ENCODE measurements around the gene NPEPL1.

Gene NPEPL1

DNA sequence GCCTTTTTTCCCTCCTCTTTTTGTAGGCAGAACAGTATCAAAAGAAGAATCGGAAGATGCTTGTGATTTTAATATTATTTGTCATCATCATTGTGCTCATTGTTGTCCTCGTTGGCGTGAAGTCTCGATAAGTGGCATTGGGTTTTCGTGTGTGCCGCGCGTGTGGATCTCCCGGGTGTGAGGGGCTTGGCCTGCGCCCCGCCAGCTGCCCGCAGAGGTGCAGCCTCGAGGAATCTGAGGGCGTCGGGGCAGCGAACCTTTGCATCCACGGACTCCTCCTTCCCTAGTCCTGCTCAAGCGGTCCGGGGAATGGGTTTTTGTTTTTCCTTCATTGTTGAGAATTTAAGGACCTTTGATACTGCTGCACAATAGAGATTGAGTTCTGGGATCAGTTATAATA, 16.4 kb upstream of the NPEPL1 start:
- H3K4me3 ChIP-seq (ENCODE audit: low read depth, low read length): no peak overlapping the region
- TF ChIP-seq, protein P1, sequence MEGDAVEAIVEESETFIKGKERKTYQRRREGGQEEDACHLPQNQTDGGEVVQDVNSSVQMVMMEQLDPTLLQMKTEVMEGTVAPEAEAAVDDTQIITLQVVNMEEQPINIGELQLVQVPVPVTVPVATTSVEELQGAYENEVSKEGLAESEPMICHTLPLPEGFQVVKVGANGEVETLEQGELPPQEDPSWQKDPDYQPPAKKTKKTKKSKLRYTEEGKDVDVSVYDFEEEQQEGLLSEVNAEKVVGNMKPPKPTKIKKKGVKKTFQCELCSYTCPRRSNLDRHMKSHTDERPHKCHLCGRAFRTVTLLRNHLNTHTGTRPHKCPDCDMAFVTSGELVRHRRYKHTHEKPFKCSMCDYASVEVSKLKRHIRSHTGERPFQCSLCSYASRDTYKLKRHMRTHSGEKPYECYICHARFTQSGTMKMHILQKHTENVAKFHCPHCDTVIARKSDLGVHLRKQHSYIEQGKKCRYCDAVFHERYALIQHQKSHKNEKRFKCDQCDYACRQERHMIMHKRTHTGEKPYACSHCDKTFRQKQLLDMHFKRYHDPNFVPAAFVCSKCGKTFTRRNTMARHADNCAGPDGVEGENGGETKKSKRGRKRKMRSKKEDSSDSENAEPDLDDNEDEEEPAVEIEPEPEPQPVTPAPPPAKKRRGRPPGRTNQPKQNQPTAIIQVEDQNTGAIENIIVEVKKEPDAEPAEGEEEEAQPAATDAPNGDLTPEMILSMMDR (IDR thresholded peaks at IDR 0.05; ENCODE audit: low read depth, low read length): no peak

DNA sequence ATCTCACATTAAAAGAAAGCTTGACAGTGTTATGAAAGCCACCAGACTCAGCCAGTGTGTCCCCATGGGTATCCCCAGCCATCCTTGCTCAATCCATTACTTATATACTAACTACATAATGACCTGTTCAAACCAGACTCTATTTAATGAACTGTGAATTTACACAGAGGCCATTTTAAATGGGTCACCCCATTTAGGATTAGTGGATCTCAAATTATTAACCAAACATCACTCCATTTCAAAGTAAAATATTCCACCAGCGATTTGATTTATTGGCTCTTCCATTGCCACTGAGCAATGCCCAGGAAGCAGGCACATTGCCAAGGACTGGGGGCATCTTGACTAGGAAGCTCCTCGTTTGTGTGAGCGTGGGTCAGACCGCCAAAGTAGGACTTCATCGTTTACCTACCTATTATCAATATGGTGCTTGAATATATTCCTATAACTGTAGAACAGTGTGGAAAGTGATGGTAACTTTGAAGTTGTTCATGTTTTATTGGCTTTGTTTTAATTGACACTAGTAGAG, 15.5 kb upstream of the NPEPL1 start:
- no peak overlapping the region for H3K4me3 ChIP-seq (ENCODE audit: low read depth, low read length)
- TF ChIP-seq, protein P1 (IDR thresholded peaks at IDR 0.05; ENCODE audit: low read depth, low read length): no peak

DNA sequence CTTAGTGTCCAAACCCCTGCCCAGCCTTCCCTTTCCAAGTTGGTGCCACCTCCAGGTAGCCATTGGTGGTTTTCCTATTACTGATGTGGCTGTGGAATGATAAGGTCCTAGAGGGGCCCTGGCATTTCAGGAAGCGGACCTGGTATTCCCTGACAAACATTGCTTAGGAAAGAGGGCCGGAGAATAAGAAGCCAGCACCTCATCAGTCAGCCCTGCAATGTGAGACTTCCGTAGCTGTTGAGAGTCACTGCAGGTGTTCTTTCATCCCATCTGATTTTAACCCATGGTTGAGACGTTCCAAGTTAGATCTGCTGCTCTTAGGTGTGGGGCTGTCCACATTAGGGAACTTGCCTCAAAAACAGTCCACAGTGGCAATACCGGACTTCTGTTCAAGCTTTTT, 14.8 kb upstream of the NPEPL1 start:
- H3K4me3 ChIP-seq (ENCODE audit: low read depth, low read length): no peak overlapping the region
- TF ChIP-seq, protein P1 (IDR thresholded peaks at IDR 0.05; ENCODE audit: low read depth, low read length): no peak

DNA sequence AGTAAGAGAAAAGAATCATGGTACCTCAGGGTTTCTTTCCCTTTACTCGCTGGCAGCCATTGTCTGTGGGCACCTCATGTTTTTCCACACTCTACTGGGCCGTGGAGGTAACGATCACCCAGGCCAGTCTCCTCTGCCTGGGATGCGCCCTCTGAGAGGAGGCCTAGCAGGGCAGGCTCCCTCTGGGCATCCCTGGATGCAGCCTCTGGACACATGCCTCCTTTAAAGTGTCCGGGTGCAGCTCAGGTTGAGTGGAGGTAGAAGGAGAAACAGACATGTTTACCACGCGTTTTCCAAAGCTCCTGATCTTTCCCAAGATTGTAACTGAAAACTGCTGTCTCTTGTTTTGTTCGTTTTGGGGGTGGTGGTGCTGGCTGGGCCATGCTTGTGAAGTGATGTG, 13.8 kb upstream of the NPEPL1 start:
- TF ChIP-seq, protein P1 (IDR thresholded peaks at IDR 0.05; ENCODE audit: low read depth, low read length): no peak
- H3K4me3 ChIP-seq (ENCODE audit: low read depth, low read length): no peak overlapping the region

DNA sequence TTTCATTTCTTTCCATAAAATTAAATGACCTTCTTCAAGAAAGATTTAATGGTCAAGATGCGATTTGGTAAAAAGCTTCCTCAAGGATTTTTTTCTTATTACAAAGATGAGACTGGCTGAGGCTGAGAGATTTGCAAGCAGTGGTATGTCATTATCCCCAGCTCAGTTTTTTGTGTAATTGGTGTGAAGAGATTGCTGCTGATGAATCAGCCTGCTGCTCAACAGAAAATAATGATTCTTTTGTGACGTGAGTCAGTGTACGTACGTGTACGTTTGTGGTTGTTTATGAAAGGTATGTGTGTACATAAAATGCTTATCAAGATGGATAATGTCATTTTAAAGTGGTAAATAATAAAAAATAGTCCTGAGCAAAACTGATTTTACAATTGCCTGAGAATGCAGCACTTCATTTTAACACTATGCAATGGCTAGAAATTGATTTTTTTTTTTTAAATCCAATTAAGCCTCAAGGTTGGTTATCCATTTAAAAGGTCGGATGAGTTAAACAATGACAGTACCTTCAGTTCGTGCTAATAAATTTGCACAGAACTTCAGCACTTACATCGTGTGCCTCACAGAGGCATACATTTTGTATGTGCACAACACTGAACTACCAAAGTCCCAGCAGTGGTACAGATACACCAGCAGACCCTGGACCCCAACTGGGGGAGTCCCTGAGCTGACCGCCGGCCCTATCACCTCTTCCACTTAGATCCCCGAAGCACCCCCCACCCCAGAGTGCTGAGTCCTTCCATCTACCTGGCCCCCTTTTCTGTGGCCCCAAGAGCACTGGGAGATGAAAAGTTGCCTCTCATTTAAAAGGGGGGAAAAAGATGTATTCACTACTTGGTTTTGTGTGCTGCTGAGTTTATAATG, 9.7 kb upstream of the NPEPL1 start:
- H3K4me3 ChIP-seq (ENCODE audit: low read depth, low read length): no peak overlapping the region
- TF ChIP-seq, protein P1 (IDR thresholded peaks at IDR 0.05; ENCODE audit: low read depth, low read length): no peak

DNA sequence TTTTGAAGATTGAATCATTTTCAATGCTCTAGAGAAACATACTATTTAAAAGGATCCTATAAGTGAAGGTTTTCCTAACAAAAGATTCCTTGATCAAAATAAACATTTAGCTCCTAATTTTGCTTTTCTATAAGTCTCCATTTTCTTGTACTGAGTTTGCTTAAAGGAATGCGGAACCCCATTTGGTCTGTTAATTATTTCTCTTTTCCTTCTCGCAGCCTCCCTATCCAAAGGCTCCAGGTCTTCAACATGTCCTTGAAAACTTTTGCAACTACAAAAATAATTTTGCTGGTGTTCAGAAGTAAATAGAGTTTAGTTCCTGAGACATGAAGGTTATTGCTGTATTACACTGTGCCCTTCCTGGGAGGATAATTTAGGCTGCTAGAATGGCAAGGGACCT, 8.3 kb upstream of the NPEPL1 start:
- TF ChIP-seq, protein P1 (IDR thresholded peaks at IDR 0.05; ENCODE audit: low read depth, low read length): no peak

DNA sequence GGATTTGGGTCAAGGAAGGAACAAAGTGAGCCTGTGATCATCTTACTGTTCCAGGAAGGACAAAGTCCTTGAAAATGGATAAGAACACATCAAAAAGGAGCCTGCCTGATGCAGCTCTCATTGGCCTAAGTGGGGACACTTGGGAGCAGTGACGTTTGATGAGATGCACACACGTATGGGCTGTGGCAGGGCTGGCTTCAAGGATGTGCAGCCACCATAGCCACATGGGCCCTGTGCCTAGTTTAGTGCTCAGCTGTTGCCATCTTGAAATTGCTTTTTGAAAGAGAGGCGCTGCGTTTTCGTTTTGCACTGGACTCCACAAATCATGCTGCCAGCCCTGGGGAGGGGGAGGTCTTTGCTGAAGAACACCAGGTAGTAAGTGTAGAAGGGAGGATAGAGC, 6.6 kb upstream of the NPEPL1 start:
- H3K4me3 ChIP-seq (ENCODE audit: low read depth, low read length): no peak overlapping the region
- TF ChIP-seq, protein P1 (IDR thresholded peaks at IDR 0.05; ENCODE audit: low read depth, low read length): no peak

More for the DNA sequence above, 8.3 kb upstream of the NPEPL1 start:
- no peak overlapping the region for H3K4me3 ChIP-seq (ENCODE audit: low read depth, low read length)

All from WI38 (cell line).